Stimulated activated CD8-positive, alpha-beta memory T cell treated with anti-CD3 and anti-CD28 coated beads, Interleukin-2, amount 100 ng/mL, for 1 hour (primary cell): ENCODE measurements around the gene ANO6.

Source experiments
- DNase-seq, 2 donors: peaks; one replicate each; pipeline ENCODE4 v3.0.0-alpha.2; 2020; ENCODE audit warnings: low read depth in 2 of 2

The ANO6 gene

GRCh38 chr12:45279931-45280830 lies 64.3 kb downstream of the ANO6 start:
- DNase-seq, result no peak

DNA sequence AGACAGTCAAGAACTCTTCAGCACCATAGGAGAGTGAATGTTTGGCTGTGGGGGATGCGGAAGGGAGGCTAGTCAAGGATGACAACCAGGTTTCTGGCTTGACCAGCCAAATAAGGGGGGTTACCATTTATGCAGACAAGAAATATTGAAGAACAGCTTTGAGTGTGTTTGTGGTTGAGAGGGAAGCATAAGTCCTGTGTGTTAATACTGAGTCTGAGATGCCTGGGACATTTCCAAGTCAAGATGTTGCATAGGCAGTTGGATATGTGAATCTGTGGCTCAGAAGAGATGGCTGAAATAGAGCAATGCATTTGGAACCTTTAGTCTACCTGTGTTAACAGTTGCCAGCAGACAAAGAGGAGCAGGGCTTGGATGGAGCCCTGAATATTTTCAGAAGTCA lies 66.1 kb downstream of the ANO6 start:
- no peak for DNase-seq

DNA sequence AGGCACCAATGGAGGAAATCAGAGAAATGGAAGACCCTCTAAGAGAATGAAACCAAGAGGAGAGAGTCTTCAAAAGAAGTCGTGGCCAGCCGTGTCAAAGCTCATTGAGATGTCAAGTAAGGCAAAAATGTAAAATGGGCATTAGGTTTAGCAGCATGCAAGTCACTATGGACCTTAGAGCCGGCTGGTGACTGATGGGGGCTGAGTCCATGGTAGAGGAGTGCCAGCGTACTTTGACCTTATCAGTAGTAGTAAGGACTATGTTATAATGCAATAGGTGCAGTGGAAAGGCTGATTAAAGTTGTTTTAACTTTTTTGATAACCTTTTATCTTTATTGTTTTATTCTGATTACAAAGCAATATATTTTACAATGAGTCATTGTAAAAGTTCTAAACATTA lies 66.5 kb downstream of the ANO6 start:
- no peak for DNase-seq

GRCh38 chr12:45284096-45284901 lies 68.4 kb downstream of the ANO6 start:
- no peak for DNase-seq

DNA sequence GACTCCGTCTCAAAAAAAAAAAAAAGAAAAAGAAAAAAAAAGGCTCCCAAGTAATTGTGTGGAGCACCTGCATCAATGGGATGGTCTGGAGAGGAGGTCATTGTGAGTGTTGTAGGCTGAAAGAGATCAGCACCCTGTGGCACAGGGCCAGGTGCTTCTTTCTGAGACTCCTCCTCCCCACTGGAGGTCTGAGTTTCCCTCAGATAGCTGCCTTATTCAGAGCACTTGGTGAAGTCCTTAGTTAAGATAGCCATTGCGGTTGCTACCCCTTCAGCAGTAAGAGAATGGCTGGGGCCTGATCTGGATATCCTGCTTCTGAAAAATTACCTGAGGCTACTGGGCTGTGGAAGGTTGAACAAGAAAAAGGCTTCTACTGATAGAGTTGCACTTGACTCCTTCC lies 69.8 kb downstream of the ANO6 start:
- DNase-seq, result no peak

GRCh38 chr12:45286621-45287020 lies 70.7 kb downstream of the ANO6 start:
- no peak for DNase-seq

DNA sequence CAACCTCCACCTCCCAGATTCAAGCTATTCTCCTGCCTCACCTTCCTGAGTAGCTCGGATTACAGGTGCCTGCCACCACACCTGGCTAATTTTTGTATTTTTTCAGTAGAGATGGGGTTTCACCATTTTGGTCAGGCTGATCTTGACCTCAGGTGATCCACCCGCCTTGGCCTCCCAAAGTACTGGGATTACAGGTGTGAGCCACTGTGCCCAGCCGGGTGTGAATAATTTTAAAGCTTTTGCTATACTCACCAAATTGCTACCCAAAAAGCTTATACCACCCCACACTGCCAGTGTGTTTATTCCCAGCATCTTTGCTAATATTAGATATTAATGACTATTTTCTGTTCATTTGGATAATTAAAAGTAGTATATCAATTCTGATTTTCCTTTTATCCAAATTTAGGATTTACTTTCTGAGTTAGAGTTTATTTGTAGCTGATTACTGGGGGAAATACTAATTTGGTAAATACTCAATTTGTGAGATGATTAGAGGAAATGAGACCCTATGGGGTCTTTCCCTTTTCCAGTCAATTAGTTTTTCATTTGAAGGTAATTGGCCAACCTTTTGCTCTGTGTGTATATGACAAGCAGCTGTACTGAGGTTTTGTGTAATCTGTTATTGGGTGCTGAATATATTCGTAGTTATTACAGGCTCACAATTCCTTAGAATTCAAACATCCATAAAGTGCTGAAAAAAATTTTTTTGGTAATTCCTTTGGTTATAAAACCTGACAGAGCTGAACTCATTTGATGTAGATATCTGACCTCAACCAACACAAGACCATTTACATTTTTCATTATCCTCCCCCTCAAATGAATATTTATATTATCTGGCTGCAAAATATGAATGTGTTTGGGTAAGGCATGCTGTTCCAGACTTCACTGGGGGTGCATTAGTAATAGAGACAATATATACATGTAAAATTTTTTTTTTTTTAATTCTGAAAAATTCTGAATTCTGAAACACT lies 73.6 kb downstream of the ANO6 start:
- DNase-seq, result no peak

DNA sequence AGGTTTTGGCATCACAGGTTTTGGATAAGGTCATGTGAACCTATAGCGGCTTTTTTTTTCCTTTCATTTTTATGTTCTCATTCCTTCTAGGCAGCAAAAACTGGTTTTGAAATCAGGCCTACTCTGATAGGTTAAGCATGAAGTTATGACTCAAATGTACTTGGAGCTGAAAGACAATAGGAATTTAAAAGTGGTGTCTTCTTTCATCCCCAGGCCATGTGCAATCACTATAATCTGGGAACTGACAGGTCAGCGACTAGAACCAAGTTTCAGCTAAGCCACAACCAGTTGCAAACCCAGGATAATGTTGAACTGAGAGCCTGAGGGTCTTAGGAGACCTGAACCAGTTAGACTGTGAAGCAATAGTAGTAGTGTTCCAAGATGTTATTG lies 74.3 kb downstream of the ANO6 start:
- DNase-seq, result no peak

- DNase-seq, result no peak
Observed at GRCh38 chr12:45291518-45291917, 75.6 kb downstream of the ANO6 start.

DNA sequence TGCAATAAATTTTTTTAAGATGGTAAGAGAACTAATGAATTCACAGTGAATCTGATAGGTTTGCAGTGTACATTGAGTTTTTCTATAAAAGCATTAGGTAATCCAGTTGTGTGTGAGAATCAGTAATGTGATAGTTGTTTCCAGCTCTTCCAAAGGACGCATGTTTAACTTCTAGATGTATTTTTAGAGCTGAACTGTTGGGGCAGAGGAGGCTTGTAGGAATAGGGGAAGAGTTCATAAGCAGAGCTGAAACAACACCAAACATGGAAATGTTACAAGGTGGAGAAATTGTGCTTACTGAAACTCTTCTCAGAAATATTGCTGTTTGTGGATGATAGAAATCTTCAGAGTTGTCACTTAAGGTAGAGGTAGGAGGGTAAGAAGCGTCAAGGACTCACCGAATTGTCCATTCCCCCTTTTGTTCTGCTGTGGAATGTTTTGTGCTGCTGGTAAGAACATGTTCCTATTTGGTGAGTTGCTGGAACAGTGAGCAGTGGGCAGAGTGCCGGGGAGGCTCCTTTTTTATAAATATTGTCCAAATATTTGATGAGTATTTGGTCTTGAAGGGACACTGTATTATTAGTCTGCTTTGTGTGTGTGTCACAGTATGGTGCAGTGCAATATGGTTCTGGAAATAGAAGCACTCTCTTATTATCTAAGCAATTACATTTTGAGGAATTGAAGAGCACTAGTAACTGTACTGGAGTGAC lies 76.7 kb downstream of the ANO6 start:
- no peak for DNase-seq

DNA sequence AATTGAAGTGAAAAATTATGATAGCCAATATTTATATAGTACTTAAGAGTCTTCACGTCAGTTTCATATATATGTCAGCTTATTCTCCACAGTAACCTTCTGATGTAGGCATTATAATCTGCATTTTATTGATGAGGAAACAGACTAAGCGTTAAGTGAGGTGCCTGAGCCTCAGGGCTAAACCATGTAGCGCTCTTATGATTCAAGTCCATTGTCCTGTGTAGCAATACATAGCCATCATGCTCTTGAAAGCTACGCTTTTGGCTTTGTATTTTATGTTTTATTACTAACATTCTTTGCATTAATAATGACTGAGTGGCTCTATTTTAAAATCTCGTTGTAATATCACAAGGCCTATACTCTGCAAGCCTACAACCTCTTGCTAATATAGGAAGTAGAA lies 79.0 kb downstream of the ANO6 start:
- no peak for DNase-seq

GRCh38 chr12:45296046-45296586 lies 80.2 kb downstream of the ANO6 start:
- DNase-seq, result no peak

- DNase-seq, result no peak
Observed at GRCh38 chr12:45298047-45298446, 82.2 kb downstream of the ANO6 start.

- no peak for DNase-seq
Observed at GRCh38 chr12:45298721-45299692, 83.1 kb downstream of the ANO6 start.

DNA sequence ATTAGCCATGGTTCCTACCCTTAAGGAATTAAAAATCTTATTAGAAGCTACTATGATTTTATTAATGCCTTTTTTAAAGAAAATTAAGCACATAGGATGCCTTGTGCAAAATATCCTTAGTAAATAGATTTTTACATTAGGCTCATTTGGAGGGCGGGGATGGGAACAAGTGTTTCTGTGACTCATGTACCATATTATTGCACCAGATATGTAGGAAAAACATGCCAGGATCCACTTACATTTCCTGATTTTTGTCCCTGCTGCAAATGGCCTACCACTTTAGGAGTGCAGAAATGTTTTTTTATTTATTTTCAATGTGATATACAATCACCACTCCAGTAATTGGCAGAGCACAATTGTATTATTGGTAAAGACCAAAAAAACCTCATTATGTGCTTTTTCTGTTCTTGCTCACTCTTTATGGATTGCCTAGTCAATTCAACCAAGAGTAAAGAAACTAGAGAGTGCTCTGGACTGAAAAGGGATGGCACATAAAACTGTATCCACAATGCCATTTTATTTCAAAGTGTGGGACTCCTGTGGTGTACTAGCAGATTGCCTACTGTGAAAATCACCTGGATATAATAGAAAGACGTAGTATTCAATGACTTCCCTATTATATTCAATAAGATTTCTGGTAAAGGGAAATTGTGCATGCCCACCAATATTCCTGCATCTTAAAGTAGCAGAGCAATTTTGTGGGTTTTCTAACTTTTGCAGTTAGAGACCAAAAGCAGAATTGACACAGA lies 86.9 kb downstream of the ANO6 start:
- no peak for DNase-seq

- no peak for DNase-seq
Observed at GRCh38 chr12:45303945-45304344, 88.0 kb downstream of the ANO6 start.

DNA sequence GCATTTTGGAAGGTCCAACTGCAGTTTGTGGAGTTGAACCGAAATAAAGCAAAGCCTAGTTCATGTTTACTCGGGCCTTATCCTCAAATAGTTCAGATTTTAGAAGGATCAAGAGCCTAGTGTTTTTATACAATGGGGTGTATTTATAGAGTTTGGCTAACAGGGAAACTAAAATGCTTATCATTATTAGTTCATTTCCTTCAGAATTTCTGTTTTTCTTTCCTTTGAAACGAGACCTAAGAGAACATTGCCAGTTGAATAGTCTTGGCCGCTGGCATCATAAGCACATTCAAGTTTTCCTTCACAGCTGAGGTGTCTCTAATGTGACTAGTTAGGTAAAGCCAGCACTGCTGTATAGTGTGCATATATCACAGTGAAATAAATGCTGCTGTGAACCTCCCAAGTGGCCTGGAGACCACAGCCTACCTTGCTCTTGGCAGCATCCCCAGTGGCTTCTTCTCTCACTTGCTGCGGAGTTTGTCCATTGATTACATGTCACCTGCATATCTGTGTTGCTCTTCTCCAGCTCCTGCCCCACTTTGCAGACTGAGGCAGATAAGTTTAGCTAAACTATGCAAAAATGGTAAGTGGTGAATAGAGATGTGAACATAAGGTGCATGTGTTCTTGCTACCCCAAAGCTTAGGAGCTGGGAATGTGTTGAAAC lies 88.8 kb downstream of the ANO6 start:
- no peak for DNase-seq

DNA sequence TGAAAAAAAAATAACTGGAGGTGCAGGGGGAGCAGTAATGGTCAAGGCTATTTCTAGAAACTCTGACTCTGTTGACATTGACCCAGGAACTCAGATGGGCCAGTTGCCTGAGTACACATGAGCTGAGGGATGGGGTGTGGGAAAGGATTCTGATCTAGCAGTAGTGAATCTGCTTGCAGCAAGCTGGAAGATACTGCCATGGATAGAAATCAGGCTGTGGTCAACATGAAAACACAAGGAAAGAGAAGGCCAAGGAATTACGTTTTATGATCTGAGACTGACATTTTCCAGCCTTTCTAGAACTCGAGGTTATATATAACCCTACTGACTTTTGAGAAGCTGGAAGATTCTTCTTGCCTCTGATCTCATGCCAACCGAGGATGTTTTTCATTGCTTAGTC lies 90.0 kb downstream of the ANO6 start:
- DNase-seq, result no peak
